HG02938 (cell line): ENCODE data around the gene ZFAND2B.
A peak's percentile ranks its signal among the peaks of the same experiment; 100 is the strongest.
"Not testable (repeated sequence)": the region's sequence is repeated elsewhere in the genome, so short reads cannot be mapped to it uniquely, and the experiment has no call there.

Experiments
- ATAC-seq: cut with Tn5 transposase; IDR thresholded peaks from one replicate; pipeline ENCODE4 v1.9.1; 2021; ENCODE audit warnings: mild to moderate bottlenecking, moderate library complexity; ENCODE audit not compliant: unreplicated experiment

ZFAND2B gene

GRCh38 chr2:219175928-219176817 lies 30.4 kb upstream of the ZFAND2B start:
- ATAC-seq = peak; percentile 26

- ATAC-seq = peak; percentile 55
Measured at GRCh38 chr2:219176818-219177551, 29.6 kb upstream of the ZFAND2B start, which contains the start of gene CNPPD1. Gene CNPPD1, minus strand, starts transcription at chr2:219176925. Its CDS starts 97 bp downstream, at chr2:219176828.

GRCh38 chr2:219177552-219178376 lies 28.8 kb upstream of the ZFAND2B start, which contains the start of gene RETREG2:
Gene RETREG2, plus strand, starts transcription at chr2:219178275. Its CDS starts 78 bp downstream, at chr2:219178353.
- ATAC-seq = peak; percentile 39

GRCh38 chr2:219178377-219179175 lies 28.0 kb upstream of the ZFAND2B start:
- ATAC-seq = peak; percentile 7

- no peak for ATAC-seq
Measured at GRCh38 chr2:219179601-219180465, 26.7 kb upstream of the ZFAND2B start.

- ATAC-seq = no peak
Measured at GRCh38 chr2:219180961-219181360, 25.6 kb upstream of the ZFAND2B start.

- ATAC-seq = no peak
Measured at GRCh38 chr2:219181531-219181930, 25.1 kb upstream of the ZFAND2B start.

GRCh38 chr2:219182331-219183150 lies 24.0 kb upstream of the ZFAND2B start:
- no peak for ATAC-seq

- no peak for ATAC-seq
Measured at GRCh38 chr2:219183151-219183772, 23.3 kb upstream of the ZFAND2B start.

GRCh38 chr2:219184121-219184520 lies 22.5 kb upstream of the ZFAND2B start:
- no peak for ATAC-seq

- ATAC-seq = no peak
Measured at GRCh38 chr2:219186754-219187456, 19.7 kb upstream of the ZFAND2B start.

GRCh38 chr2:219197388-219197787 lies 9.2 kb upstream of the ZFAND2B start:
- no peak for ATAC-seq

GRCh38 chr2:219198974-219199373 lies 7.6 kb upstream of the ZFAND2B start:
- no peak for ATAC-seq

- no peak for ATAC-seq
Measured at GRCh38 chr2:219199470-219200211, 6.9 kb upstream of the ZFAND2B start.

GRCh38 chr2:219200502-219201326 lies 5.9 kb upstream of the ZFAND2B start:
- ATAC-seq = not testable (repeated sequence)

- not testable (repeated sequence) for ATAC-seq
Measured at GRCh38 chr2:219201331-219201730, 5.3 kb upstream of the ZFAND2B start.
